Activated naive CD4-positive, alpha-beta T cell treated with anti-CD3 and anti-CD28 coated beads, Interleukin-2, amount 50 U/mL, for 72 hours (primary cell): ENCODE results near the gene STX19. TPM values are rescaled to one million over a fixed set of nuclear protein-coding genes. Genes with fewer than 3 reads are reported as not detected.
A peak's percentile ranks its signal among the peaks of the same experiment; 100 is the strongest.

Experiments
- ATAC-seq, 2 donors: fragments of 150-1000 bp; cut with Tn5 transposase; 2 replicates each; pipeline ENCODE4 v1.10.0; 2021; ENCODE audit warnings: mild to moderate bottlenecking in 2 of 2, moderate library complexity in 2 of 2
- DNase-seq, 2 donors: peaks; one replicate each; pipeline ENCODE4 v3.0.0; 2021 to 2022; ENCODE audit warnings: low spot score in 2 of 2
- H3K27ac Mint-ChIP-seq, 2 donors: one replicate each; pipeline ENCODE4 v1.8.0; 2022; ENCODE audit warnings: mild to moderate bottlenecking in 2 of 2, mixed read lengths in 2 of 2
- H3K36me3 Mint-ChIP-seq, 2 donors: one replicate each; pipeline ENCODE4 v1.8.0; 2022; ENCODE audit warnings: mixed read lengths in 2 of 2
- H3K9me3 Mint-ChIP-seq, 2 donors: one replicate each; pipeline ENCODE4 v1.8.0; 2022; ENCODE audit warnings: mixed read lengths in 2 of 2
- total RNA-seq, 2 donors: library from RNA; stranded (reverse); gene quantifications; one replicate each; pipeline ENCODE4 v1.2.3, GENCODE V29; 2022

Gene STX19, protein sequence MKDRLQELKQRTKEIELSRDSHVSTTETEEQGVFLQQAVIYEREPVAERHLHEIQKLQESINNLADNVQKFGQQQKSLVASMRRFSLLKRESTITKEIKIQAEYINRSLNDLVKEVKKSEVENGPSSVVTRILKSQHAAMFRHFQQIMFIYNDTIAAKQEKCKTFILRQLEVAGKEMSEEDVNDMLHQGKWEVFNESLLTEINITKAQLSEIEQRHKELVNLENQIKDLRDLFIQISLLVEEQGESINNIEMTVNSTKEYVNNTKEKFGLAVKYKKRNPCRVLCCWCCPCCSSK
- total RNA-seq = not detected

DNA sequence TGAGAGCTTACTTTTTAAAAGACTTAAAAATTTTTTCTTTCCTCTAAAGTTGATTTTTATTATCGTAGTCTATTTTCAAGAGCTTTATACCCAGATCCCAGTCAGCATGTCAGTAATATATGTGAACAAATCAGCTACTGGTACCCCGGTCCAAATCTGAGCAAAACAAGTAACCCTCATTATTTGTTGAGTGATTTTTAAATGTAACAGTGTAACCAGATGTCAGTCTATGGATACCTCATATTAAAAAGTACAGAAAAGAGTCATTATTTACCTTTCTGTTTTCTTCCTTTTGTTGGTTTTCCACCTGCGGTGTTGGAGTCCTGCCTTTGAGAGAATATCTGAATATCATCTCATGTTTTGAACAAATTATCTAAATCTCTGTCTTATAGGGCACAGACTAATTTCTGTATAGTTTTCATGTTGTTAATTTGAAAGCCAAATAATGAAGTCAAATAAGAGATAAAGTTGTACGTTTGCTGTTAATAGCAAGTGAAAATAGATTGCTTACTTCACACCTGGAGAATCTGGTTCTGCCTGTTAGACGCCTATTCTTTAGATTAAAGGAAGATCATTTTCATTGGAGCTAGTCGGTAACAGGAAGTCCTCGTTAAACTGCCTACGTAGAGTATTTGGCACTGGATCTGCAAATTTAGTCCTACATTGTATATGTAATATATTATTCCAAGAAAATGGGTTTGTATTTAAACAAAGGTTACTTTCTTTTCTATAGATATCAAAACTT, at the start of gene STX19:
Gene STX19 (minus strand): TSS at position 505 of the 745 bp plus-strand sequence. CDS start 13,328 bp downstream, outside the sequence.
- H3K27ac Mint-ChIP-seq = no peak within 1 kb of the TSS

DNA sequence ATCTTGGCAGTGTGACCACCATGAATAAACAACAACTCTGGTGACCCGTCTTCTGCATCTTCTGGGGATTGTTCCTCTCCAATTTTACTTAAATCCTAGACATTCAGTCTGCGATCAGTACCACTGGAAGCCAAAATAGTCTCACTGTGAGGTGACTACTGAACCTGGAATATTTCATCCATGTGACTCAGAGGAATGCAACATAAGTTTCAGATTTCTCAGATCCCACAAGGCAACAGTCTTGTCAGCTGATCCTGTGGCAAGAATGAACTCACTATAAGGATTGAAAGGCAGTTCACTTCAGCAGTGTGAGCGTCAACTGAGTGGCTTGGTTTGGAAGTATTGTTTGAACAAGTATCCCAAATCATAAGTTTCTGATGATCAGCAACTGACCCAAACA, 47.7 kb upstream of the STX19 start:
- Mint-ChIP-seq H3K27ac (no peak overlapping the region), H3K9me3 (peaks cover 0 to 4% of the 10 kb centered on the region in 2 donors), H3K36me3 (peaks cover 37 to 38% of the 10 kb centered on the region in 2 donors)
- DNase-seq = no peak
- ATAC-seq = no peak

More for the DNA sequence above, at the start of gene STX19:
- DNase-seq (no peak), ATAC-seq (no peak)
- Mint-ChIP-seq H3K36me3 (no peaks in the 10 kb centered on the region), H3K9me3 (no peaks in the 10 kb centered on the region)

DNA sequence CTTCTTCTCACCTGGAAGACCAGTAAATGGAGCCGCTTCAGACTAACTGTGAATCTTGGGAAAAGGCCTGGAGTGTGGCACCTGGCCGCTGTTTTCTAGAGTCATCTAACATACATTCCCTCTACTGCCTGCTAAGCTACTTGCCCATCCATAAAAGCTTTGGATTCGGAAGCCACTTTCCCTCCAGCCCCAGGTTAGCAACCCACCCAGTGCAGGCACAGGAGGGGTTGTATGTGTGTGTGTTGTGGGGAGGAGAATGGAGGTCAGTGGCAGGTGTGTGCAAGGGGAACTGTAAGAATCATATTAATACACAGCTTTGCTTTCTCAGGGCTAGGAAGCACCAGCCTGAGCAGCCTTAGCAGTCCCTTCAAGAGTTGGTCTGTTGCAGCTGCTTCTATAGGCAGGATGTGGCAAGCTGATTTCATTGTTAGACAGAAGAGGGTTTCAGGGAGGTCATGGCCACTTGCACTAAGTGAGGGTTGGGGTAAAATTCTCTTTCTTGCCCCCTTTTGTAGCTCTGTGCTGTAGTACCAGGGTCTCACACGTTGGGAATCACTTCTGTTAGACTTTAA, 43.4 kb upstream of the STX19 start:
- H3K27ac Mint-ChIP-seq = peak overlapping the region; percentile 13 to 22
- ATAC-seq = peak; percentile 43 to 55

DNA sequence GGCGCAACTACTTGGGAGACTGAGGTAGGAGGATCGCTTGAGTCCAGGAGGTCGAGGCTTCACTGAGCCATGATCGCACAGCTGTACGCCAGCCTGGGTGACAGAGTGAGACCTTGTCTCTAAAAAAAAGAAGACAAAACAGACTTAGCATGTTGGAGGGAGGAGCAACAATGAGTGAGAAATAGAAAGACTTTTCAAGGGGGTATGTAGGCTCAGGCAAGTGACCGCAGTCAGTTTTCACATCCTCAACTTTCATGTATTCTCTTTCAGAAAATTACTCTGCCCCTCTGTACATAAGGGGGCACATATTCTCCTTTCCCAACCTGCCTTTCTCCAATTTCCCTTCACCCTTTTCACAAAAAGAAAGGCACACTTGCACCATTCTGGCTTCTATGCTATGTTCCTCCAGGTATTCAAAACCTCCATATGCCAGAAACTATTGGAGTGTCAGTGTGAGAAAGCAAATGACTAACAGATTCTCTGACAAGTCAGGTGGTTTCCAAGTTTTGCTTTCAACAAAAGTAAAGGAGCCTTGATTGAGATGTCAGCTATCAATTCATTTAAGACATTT, 42.0 kb upstream of the STX19 start:
- Mint-ChIP-seq H3K36me3 (peaks cover 31 to 57% of the 10 kb centered on the region in 2 donors), H3K27ac (peak overlapping the region in 1 of 2 donors; percentile 85), H3K9me3 (peaks cover 0 to 18% of the 10 kb centered on the region in 2 donors)
- DNase-seq = no peak
- peak; percentile 66 to 75 for ATAC-seq

More for the DNA sequence above, 43.4 kb upstream of the STX19 start:
- Mint-ChIP-seq H3K9me3 (peaks cover 0 to 12% of the 10 kb centered on the region in 2 donors), H3K36me3 (peaks cover 33 to 52% of the 10 kb centered on the region in 2 donors)
- DNase-seq = no peak

DNA sequence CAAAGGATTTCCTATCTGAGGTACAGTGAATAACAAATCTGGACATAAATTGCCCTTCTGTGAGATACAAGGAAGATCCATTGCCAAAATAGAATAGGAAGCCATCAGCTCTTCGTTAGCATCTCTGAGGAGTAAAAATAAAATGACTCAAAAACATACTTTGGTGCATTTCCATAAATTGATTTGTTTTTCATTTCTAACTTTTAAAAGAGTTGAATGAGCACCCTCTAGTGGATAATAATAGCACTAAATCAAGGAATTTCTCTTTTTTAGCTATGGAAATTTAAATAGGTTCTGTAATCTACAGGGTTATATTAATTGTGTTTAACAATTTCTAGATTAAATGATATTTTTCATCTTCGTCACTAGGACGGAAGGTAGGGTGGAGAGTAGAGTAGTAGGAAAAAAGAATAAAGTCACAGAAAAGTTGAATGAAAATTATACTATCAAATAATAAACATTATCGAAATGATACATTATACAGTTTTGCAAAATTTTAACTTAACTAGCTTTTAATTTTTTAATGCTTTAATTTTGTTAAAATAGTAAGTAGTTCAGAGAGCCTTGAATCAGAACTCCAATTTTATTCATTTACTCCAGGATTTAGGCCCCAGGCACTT, 40.9 kb upstream of the STX19 start:
- peaks cover 32 to 58% of the 10 kb centered on the region in 2 donors for H3K36me3 Mint-ChIP-seq
- DNase-seq = no peak
- peaks cover 0 to 18% of the 10 kb centered on the region in 2 donors for H3K9me3 Mint-ChIP-seq
- no peak for ATAC-seq
- peak overlapping the region in 1 of 2 donors; percentile 39 for H3K27ac Mint-ChIP-seq

DNA sequence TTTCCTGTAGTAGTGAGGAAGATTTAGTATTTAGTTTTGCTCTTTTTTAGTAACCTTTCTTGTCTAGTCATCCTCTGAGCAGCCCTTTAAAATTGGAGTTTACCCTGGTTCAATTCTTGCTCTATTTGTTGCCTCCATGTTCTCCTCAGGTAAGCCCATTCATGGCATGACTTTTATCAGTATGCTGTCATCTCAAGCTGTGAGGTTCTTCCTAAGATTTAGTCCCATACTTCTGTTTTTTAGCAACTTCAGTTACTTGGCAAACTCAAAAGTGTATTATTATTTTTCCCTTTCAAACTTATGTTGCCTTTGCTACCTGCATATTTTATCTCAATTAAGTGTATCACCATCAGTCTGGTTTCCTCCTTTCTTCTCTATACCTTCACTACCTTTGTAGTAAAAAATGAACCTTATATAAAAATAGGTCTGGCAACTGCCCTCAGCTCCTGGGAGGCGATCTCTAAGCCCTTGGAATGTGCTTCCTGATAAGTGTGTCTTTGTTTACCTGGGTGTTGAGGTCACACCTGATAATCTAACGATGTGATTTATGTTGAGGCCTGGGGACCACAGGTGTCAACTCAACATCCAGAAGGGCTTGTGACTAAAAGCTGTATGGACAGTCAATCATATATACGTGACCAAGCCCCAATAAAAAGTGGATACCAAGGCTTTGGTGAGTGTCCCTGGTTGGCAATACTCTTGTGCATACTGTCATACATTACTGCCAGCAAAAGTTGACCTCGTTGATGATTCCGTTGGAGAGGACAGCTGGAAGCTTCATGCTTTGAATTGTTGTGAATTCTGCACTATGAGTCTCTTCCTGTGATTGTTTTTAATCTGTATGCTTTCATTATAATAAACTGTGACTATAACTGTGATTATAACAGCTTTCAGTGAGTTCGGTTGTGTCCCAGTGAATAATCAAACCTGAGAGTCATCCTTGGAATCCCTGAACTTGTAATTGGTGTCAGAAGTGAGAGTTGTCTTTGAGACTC, 38.4 kb upstream of the STX19 start:
- H3K27ac Mint-ChIP-seq = peak overlapping the region in 1 of 2 donors; percentile 61
- ATAC-seq (no peak), DNase-seq (no peak)
- peaks cover 31 to 44% of the 10 kb centered on the region in 2 donors for H3K36me3 Mint-ChIP-seq
- peaks cover 0 to 18% of the 10 kb centered on the region in 2 donors for H3K9me3 Mint-ChIP-seq

DNA sequence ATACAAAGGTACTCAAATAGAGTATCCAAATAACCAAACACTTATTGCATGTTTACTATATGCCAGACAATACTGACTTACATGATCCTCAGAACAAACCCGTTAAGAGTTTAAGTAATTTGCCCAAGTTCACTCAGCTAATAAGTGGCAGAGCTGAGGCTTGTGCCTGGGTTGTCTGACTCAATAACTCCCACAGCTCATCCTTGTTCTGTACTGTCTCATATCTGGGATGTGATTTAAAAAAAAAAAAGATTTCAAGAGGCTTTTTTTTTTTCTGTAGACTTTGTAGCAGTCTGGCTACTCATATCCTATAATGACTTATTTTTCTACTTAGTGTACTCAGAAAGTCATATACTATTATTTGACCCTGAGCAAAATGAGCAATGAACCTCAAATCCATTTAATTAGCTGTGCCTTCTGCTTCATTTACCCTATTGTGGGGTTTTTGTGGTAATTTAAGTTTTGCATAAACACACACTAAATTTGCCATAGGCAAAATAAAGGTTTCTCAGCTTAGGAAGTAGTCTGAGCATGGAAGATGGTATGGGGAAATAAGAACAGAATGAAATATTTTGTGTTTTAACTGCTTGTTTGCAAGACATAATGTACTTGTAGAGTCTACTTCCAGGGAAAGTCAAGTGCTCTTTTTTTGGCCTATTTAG, 37.6 kb upstream of the STX19 start:
- peaks cover 0 to 18% of the 10 kb centered on the region in 2 donors for H3K9me3 Mint-ChIP-seq
- DNase-seq (no peak), ATAC-seq (peak in 1 of 2 donors; percentile 43)
- H3K27ac Mint-ChIP-seq = peak overlapping the region in 1 of 2 donors; percentile 61
- H3K36me3 Mint-ChIP-seq = peaks cover 31 to 47% of the 10 kb centered on the region in 2 donors

DNA sequence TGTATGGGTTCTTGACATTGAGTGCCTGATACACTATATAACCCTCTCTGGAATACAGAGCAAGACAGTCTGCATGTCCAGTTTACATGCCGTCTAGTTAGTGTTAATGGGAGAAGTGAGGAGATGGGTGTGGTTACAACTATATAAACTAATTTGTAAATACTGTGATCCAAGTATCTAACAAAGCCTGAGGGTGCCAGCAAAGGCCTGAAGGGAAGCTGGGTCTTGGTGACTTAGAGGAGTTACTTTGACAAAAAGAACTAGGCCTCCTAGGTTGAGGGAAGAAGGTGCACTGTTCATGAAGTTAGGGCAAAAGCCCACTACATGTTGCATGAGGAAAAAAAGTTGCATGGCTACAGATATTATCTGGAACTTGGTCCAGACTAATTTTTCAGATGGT, 36.7 kb upstream of the STX19 start:
- Mint-ChIP-seq H3K27ac (no peak overlapping the region), H3K36me3 (peaks cover 36 to 54% of the 10 kb centered on the region in 2 donors), H3K9me3 (peaks cover 0 to 18% of the 10 kb centered on the region in 2 donors)
- no peak for ATAC-seq
- no peak for DNase-seq

DNA sequence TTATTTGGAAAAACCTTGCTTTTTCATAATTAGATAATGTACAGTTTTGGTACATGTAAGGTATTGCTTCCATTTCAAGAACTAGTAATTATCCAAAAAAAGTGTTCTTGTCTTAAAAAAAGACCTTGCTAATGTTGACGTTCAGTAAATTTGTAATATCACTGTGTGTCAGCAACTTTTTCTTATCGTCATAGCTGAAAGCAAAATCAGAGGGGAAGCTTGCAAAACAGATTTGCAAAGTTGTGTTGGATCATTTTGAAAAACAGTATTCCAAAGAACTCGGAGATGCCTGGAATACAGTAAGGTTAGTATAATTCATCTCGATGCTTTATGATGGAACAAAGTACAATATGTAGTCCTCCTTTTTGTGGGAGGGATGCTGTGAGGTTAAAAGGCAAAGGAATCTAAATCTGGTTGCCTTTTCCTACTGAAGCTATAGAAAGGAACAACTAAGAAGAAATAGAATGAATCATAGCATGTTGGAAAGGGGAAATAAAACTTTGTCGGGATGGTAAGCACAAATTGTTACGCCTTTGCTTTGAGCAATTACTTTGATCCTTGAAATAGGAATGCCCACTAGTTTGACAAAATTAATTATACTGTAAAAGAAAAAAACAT, 36.0 kb upstream of the STX19 start:
- peak overlapping the region; percentile 100 for H3K27ac Mint-ChIP-seq
- peaks cover 0 to 18% of the 10 kb centered on the region in 2 donors for H3K9me3 Mint-ChIP-seq
- ATAC-seq (no peak), DNase-seq (no peak)
- H3K36me3 Mint-ChIP-seq = peaks cover 36 to 54% of the 10 kb centered on the region in 2 donors

DNA sequence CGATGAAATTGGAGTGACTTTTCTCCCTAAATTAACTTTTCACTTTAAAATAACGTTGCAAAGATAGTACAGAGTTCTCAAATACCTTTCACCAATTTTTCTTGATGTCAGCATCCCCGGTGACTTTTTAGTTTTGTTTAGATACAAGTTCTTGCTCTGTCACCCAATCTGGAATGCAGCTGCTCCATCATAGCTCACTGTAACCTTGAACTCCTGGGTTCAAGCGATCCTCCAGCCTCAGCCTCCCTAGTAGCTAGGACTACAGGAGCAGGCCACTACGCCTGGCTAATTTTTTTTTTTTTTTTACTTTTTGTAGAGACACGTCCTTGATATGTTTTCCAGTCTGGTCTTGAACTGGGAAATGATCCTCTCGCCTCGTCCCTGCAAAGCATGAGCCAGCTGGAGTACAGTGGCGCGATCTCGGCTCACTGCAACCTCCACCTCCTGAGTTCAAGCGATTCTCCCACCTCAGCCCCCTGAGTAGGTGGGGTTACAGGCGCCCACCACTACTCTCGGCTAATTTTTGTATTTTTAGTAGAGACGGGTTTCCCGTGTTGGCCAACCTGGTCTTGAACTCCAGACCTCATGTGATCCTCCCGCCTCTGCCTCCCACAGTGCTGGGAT, 35.2 kb upstream of the STX19 start:
- H3K27ac Mint-ChIP-seq = peak overlapping the region; percentile 100
- H3K36me3 Mint-ChIP-seq = peaks cover 36 to 54% of the 10 kb centered on the region in 2 donors
- DNase-seq (no peak), ATAC-seq (no peak)
- H3K9me3 Mint-ChIP-seq = peaks cover 0 to 18% of the 10 kb centered on the region in 2 donors

DNA sequence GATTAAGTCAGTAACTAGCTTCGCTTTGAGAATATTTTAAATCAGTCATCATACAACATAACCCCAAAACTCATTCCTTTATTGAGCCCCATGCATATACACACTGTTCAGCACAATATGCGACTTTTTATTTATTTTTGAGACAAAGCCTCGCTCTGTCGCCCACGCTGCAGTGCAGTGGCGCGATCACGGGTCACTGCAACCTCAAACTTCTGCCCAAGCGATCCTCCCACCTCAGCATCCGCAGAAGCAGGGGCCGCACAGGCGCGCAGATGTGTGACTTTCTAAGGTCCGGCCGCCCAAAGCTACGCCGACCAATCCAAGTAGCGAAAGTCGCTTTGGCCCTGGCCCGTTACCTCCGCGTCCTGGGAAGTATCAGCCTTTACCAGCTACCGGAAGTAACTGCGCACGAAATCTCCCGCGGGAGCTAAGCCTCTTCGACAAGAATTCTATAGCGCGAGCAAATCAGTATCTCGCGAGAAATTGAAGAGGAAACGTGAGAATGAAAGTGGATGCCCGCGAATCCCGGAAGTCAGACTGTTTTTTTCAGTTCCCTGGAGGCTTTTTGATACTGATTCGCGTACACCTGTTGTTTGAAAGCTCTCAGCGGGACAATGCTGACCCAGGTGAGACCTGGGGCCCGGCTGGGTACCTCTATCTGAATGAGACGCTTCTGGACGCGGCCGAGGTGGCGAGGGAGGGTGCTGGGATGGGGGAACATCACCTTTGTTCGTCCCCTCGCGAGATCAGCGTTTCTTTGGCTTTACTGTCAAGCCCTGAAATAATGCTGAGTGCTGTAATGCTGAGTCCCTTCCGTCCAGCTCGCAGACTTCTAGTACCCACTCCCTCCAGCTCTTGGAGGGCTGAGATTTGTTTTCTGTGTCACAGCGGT, 34.4 kb upstream of the STX19 start, which contains the start of the genes DHFR2 and NSUN3:
Gene DHFR2 (minus strand): TSS at position 404 of the 892 bp plus-strand sequence. CDS start 1,405 bp downstream, outside the sequence.
Gene NSUN3 (plus strand): TSS at position 549 of the 892 bp plus-strand sequence. CDS start 66 bp downstream, at position 615.
- peaks cover 36 to 49% of the 10 kb centered on the region in 2 donors for H3K36me3 Mint-ChIP-seq

DNA sequence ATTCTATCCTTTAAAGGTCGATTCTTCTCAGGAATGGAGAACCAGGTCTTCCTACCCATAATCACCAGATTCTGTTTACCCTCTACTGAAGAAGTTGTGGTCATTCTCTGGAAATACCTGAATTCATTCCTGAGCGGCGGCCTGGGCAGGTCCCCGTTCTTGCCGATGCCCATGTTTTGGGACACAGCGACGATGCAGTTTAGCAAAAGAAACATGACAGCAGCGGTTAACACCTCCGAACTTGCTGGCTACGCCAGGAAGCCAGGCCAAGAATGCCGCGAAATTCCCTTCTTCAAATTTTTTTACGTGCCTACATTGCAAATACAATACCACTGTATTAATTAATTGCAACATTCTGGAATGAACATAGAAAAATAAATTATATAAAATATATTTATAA, 32.9 kb upstream of the STX19 start:
- H3K9me3 Mint-ChIP-seq = peaks cover 0 to under 1% of the 10 kb centered on the region in 2 donors
- H3K36me3 Mint-ChIP-seq = peaks cover 24 to 34% of the 10 kb centered on the region in 2 donors
- H3K27ac Mint-ChIP-seq = no peak overlapping the region
- DNase-seq (no peak), ATAC-seq (no peak)

More for the DNA sequence above, 34.4 kb upstream of the STX19 start, which contains the start of the genes DHFR2 and NSUN3:
- ATAC-seq = peak; percentile 85 to 91
- H3K9me3 Mint-ChIP-seq = peaks cover 0 to 15% of the 10 kb centered on the region in 2 donors
- DNase-seq = peak; percentile 71 to 94
- H3K27ac Mint-ChIP-seq = peak within 1 kb of the TSS; percentile 100

DNA sequence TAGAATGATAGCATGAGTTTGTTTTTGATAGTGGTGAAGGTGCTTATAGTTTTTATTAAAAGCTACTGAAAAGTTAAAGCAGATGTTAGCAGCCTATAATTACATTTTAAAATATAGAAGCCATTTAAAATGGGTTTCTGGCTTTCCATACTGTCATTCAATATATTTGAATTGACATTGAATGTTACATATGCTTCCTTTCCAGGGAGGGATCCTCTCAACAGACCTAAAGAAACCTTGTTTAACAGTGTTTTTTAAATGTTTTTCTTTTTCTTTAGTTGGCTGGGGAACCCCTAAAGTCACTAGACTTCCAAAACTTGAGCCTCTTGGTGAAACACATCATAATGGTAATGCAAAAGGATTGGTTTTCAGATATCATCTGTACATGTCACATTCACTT, 22.1 kb upstream of the STX19 start:
- no peaks in the 10 kb centered on the region for H3K9me3 Mint-ChIP-seq
- DNase-seq = no peak
- H3K27ac Mint-ChIP-seq = no peak overlapping the region
- no peaks in the 10 kb centered on the region for H3K36me3 Mint-ChIP-seq
- no peak for ATAC-seq
